Pancreas (tissue), 10 donors: ENCODE results near the gene TMEM184A. TPM values are rescaled to one million over a fixed set of nuclear protein-coding genes. Genes with fewer than 3 reads are reported as not detected.

Experiments used
- ATAC-seq, 4 donors: fragments of 200-7000 bp; cut with Tn5 transposase; one replicate each; pipeline versions ENCODE4 v1.8.0 to v1.9.1; 2020; ENCODE audit warnings: mild to moderate bottlenecking in 4 of 4, moderate library complexity in 4 of 4
- DNase-seq, 6 donors: peaks; one replicate each; pipeline ENCODE4 v3.0.0-alpha.2; 2020
- FAIRE-seq: peaks from 2 replicates; lab custom pipeline; 2012; peaks lifted over from hg19 to GRCh38; lab: Jason Lieb, UNC
- H3K27ac ChIP-seq, 4 donors: fragments of 200-600 bp; sonication (generic); 1 replicate in 3 of 4; 2 replicates in 1 of 4; pipeline versions ENCODE4 v1.5.0 to v1.8.0; 2020
- H3K27me3 ChIP-seq, 4 donors: fragments of 200-600 bp; one replicate each; pipeline ENCODE4 v1.8.0; 2021
- H3K36me3 ChIP-seq, 3 donors: fragments of 200-600 bp; sonication (generic) in 1 of 3; one replicate each; pipeline versions ENCODE4 v1.5.0 to v1.8.0; 2020 to 2021
- H3K4me1 ChIP-seq, 3 donors: fragments of 200-600 bp; one replicate each; pipeline ENCODE4 v1.8.0; 2021
- H3K4me3 ChIP-seq, 4 donors: fragments of 200-600 bp; sonication (generic) in 2 of 4; one replicate each; pipeline versions ENCODE4 v1.5.0 to v1.8.0; 2020 to 2021
- H3K9me3 ChIP-seq, 4 donors: fragments of 200-600 bp; one replicate each; pipeline ENCODE4 v1.8.0; 2021
- CTCF ChIP-seq, 4 donors: fragments of 200-600 bp; sonication (generic) in 3 of 4; IDR thresholded peaks; one replicate each; pipeline versions ENCODE4 v1.5.0 to v1.8.0; 2021; ENCODE audit warnings: antibody characterized with exemption in 4 of 4
- WGBS, 2 donors: extraction: QIAGEN DNeasy Blood & Tissue Kit; methylation state at CpG; one replicate each; pipeline ENCODE4 v1.1.7; 2013; 5-methylcytosine and 5-hydroxymethylcytosine counted together
- intact Hi-C, 3 donors: fragments of 100-400 bp; cut with DNase I; formaldehyde crosslinking; loops; one replicate each; pipeline versions ENCODE4 v1.11.1 to v1.14.2; 2022
- polyA plus RNA-seq, 2 donors: library from polyadenylated mRNA; stranded (reverse); fragments of 200-250 nt; gene quantifications; one replicate each; pipeline ENCODE4 v1.2.3, GENCODE V29; 2013
- total RNA-seq, 6 donors: library from RNA; stranded (reverse); fragmentation: NEBNext Ultra II Directional in 4 of 6; extraction: Animal tissue kit (Norgen Biotek cat#: 25700) in 4 of 6; gene quantifications; one replicate each; pipeline versions ENCODE4 v1.2.1 to v1.2.4, GENCODE V29; 2021 to 2023
- donor health status: healthy with polysubstance abuse.
- donor health status: DM: no; HTN: no; CAD: no; lungs with moderate emphysema.
- donor health status: DM: no; HTN: no; CAD: no.
- donor health status: control.
- donor health status: control.
- donor health status: Bipolar disorder and iron deficiency.
- donor health status: DM: yes; HTN: yes; CAD: no.
- donor health status: DM: no; HTN: no; CAD: no.
- donor health status: DM: no; HTN: no; CAD: no.
- donor health status: DM: yes; HTN: yes; CAD: no.

Gene TMEM184A
- total and polyA plus RNA-seq, 8 donors, result 15.2 to 58.9 (median 25.4) TPM

- Histone ChIP-seq H3K4me3 (no peak overlapping the region), H3K27me3 (no peaks in the 10 kb centered on the region), H3K36me3 (no peaks in the 10 kb centered on the region), H3K9me3 (no peaks in the 10 kb centered on the region), H3K4me1 (peaks cover 0 to 5% (median 4%) of the 10 kb centered on the region in 3 donors), H3K27ac (no peak overlapping the region)
- 86 to 88% methylated on average over 30 of the region's 30 CpGs for WGBS, 2 donors
- TF ChIP-seq CTCF (IDR thresholded peaks at IDR 0.05), result no peak
- DNase-seq (no peak), FAIRE-seq (no peak), ATAC-seq (no peak)
- intact Hi-C loops, result loop anchor here in 1 of 3 donors (5.0 kb wide), 1 partner anchor 46 kb away; the partner anchor contains the start of gene TMEM184A
Measured at GRCh38 chr7:1511444-1512422, 44.3 kb downstream of the TMEM184A start.

GRCh38 chr7:1510780-1511154 lies 45.2 kb downstream of the TMEM184A start:
- 83 to 86% methylated on average over 16 of the region's 16 CpGs for WGBS, 2 donors
- Histone ChIP-seq H3K9me3 (no peaks in the 10 kb centered on the region), H3K36me3 (no peaks in the 10 kb centered on the region), H3K27ac (no peak overlapping the region), H3K4me3 (no peak overlapping the region), H3K27me3 (no peaks in the 10 kb centered on the region), H3K4me1 (peaks cover 4 to 8% (median 4%) of the 10 kb centered on the region in 3 donors)
- DNase-seq (peak in 2 of 6 donors; percentile 42 to 70), ATAC-seq (no peak), FAIRE-seq (no peak)
- TF ChIP-seq CTCF (IDR thresholded peaks at IDR 0.05), result no peak
- intact Hi-C loops, result loop anchor here in 1 of 3 donors (5.0 kb wide), 1 partner anchor 47 kb away; the partner anchor contains the start of gene TMEM184A

GRCh38 chr7:1509226-1509625 lies 46.8 kb downstream of the TMEM184A start:
- WGBS, 2 donors, result 97% methylated on average over 14 of the region's 14 CpGs
- Histone ChIP-seq H3K36me3 (no peaks in the 10 kb centered on the region), H3K4me1 (peaks cover 4 to 8% (median 4%) of the 10 kb centered on the region in 3 donors), H3K27me3 (no peaks in the 10 kb centered on the region), H3K9me3 (no peaks in the 10 kb centered on the region), H3K4me3 (no peak overlapping the region), H3K27ac (no peak overlapping the region)
- DNase-seq, result no peak
- intact Hi-C loops, result loop anchor here in 1 of 3 donors (10.0 kb wide), 1 partner anchor 64 kb away; no protein-coding TSS in a partner anchor
- no peak for TF ChIP-seq CTCF (IDR thresholded peaks at IDR 0.05)
- no peak for ATAC-seq
- FAIRE-seq, result no peak

- peak overlapping the region in 1 of 4 donors; percentile 20 for H3K4me3 ChIP-seq
- H3K36me3 ChIP-seq, result no peaks in the 10 kb centered on the region
- intact Hi-C loops, result loop anchor here in 1 of 3 donors (10.0 kb wide), 1 partner anchor 64 kb away; no protein-coding TSS in a partner anchor
- FAIRE-seq (no peak), ATAC-seq (peak; percentile 18 to 49 (median 31)), DNase-seq (peak in 5 of 6 donors; percentile 54 to 75 (median 60))
- no peak for TF ChIP-seq CTCF (IDR thresholded peaks at IDR 0.05)
- peaks cover 4 to 10% (median 7%) of the 10 kb centered on the region in 3 donors for H3K4me1 ChIP-seq
- no peaks in the 10 kb centered on the region for H3K27me3 ChIP-seq
- WGBS, 2 donors, result 28 to 31% methylated on average over 10 of the region's 10 CpGs
- peak overlapping the region; percentile 64 to 82 (median 72) for H3K27ac ChIP-seq
- no peaks in the 10 kb centered on the region for H3K9me3 ChIP-seq
Measured at GRCh38 chr7:1508277-1508758, 47.7 kb downstream of the TMEM184A start.
